OCI-LY7 (cell line): ENCODE results near the gene ANO4. TPM values are rescaled to one million over a fixed set of nuclear protein-coding genes. Genes with fewer than 3 reads are reported as not detected.

ENCODE experiments used
- BruUV-seq: library from RNA; stranded (reverse); fragments of 400-500 nt; replicated peaks from 2 replicates; lab custom pipeline; 2021; lab: Mats Ljungman, UMichigan
- CTCF ChIA-PET: fragments of 300-600 bp; sonication (Branson Sonifier 250); formaldehyde crosslinking; loops from one replicate; lab custom pipeline; 2022; ENCODE audit warnings: antibody characterized with exemption; ENCODE audit not compliant: unreplicated experiment; lab: Charles Lee
- POLR2A ChIA-PET: fragments of 300-600 bp; sonication (Branson Sonifier 250); formaldehyde crosslinking; loops from one replicate; lab custom pipeline; 2022; ENCODE audit warnings: antibody characterized with exemption; lab: Charles Lee
- DNase-seq: peaks from one replicate; pipeline ENCODE4 v3.0.0-alpha.2; 2015; ENCODE audit warnings: low spot score
- H2AFZ ChIP-seq: fragments of 200-600 bp; sonication (generic), shearing (Covaris generic); 2 replicates; pipeline ENCODE4 v1.6.1; 2014; ENCODE audit warnings: mild to moderate bottlenecking, antibody characterized with exemption, low read length, moderate library complexity
- H3K27ac ChIP-seq: fragments of 200-600 bp; sonication (generic); 2 replicates; pipeline ENCODE4 v1.5.1; 2014; ENCODE audit warnings: mixed run types, low read depth, mild to moderate bottlenecking, moderate library complexity, low read length, inconsistent platforms; ENCODE audit not compliant: poor library complexity, severe bottlenecking
- H3K36me3 ChIP-seq: fragments of 200-600 bp; sonication (generic); 2 replicates; pipeline ENCODE4 v1.6.1; 2014; ENCODE audit warnings: mild to moderate bottlenecking, antibody characterized with exemption, low read length, moderate library complexity, mixed read lengths; ENCODE audit not compliant: insufficient read depth
- H3K4me1 ChIP-seq: fragments of 200-600 bp; sonication (generic); 2 replicates; pipeline ENCODE4 v1.5.1; 2014; ENCODE audit warnings: mild to moderate bottlenecking, low read length; ENCODE audit not compliant: insufficient read depth, poor library complexity, severe bottlenecking
- H3K4me2 ChIP-seq: fragments of 200-600 bp; sonication (generic); 2 replicates; pipeline ENCODE4 v1.6.1; 2014; ENCODE audit warnings: mild to moderate bottlenecking, low read length
- H3K4me3 ChIP-seq: fragments of 200-600 bp; sonication (generic); 2 replicates; pipeline ENCODE4 v1.5.1; 2014; ENCODE audit warnings: mild to moderate bottlenecking, low read depth, low read length; ENCODE audit not compliant: poor library complexity, severe bottlenecking
- H3K79me2 ChIP-seq: fragments of 200-600 bp; sonication (generic); 2 replicates; pipeline ENCODE4 v1.6.1; 2016; ENCODE audit warnings: low read depth, mild to moderate bottlenecking, low read length, moderate library complexity, mixed read lengths; ENCODE audit not compliant: insufficient read depth
- H3K9me2 ChIP-seq: fragments of 200-600 bp; sonication (generic); 2 replicates; pipeline ENCODE4 v1.6.1; 2016; ENCODE audit warnings: mild to moderate bottlenecking, low read length, mixed read lengths; ENCODE audit not compliant: insufficient read depth
- H3K9me3 ChIP-seq: fragments of 200-600 bp; sonication (generic); 2 replicates; pipeline ENCODE4 v1.6.1; 2014; ENCODE audit warnings: mild to moderate bottlenecking, mixed run types, low read length, mixed read lengths
- H4K20me1 ChIP-seq: fragments of 200-600 bp; sonication (generic); 2 replicates; pipeline ENCODE4 v1.6.1; 2014; ENCODE audit warnings: mild to moderate bottlenecking, antibody characterized with exemption, low read length, moderate library complexity, mixed read lengths; ENCODE audit not compliant: insufficient read depth
- EZH2phosphoT487 ChIP-seq: fragments of 200-600 bp; sonication (generic); IDR thresholded peaks from 2 replicates; pipeline ENCODE4 v1.6.1; 2018; ENCODE audit warnings: low read depth, borderline replicate concordance, mild to moderate bottlenecking, mixed run types, antibody characterized with exemption, low read length, moderate library complexity, mixed read lengths
- intact Hi-C: fragments of 100-400 bp; cut with micrococcal nuclease; formaldehyde crosslinking; loops from one replicate; pipeline ENCODE4 v1.10.0; 2022; ENCODE audit not compliant: unreplicated experiment
- total RNA-seq, 2 experiments: library from RNA; depleted of rRNA in 1 of 2; stranded (reverse); fragments of >200 nt in 1 of 2; shearing (Covaris generic) in 1 of 2; gene quantifications; 2 replicates each; pipeline ENCODE4 v1.2.3, GENCODE V29; 2014 to 2022
- TF ChIP-seq, protein P1 (sequence below): fragments of 200-600 bp; sonication (generic); conservative IDR thresholded peaks from 2 replicates; pipeline ENCODE4 v1.5.1; 2014; ENCODE audit warnings: mild to moderate bottlenecking, antibody characterized with exemption, low read length, moderate library complexity, mixed read lengths

The ANO4 gene
- total RNA-seq, 2 experiments from 2014 or later = not detected

GRCh38 chr12:100963381-100963780, 168.8 kb downstream of the ANO4 start:
- no peak for TF ChIP-seq EZH2phosphoT487
- TF ChIP-seq, protein P1, sequence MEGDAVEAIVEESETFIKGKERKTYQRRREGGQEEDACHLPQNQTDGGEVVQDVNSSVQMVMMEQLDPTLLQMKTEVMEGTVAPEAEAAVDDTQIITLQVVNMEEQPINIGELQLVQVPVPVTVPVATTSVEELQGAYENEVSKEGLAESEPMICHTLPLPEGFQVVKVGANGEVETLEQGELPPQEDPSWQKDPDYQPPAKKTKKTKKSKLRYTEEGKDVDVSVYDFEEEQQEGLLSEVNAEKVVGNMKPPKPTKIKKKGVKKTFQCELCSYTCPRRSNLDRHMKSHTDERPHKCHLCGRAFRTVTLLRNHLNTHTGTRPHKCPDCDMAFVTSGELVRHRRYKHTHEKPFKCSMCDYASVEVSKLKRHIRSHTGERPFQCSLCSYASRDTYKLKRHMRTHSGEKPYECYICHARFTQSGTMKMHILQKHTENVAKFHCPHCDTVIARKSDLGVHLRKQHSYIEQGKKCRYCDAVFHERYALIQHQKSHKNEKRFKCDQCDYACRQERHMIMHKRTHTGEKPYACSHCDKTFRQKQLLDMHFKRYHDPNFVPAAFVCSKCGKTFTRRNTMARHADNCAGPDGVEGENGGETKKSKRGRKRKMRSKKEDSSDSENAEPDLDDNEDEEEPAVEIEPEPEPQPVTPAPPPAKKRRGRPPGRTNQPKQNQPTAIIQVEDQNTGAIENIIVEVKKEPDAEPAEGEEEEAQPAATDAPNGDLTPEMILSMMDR = no peak
- Histone ChIP-seq H4K20me1 (no peaks in the 10 kb centered on the region), H3K9me2 (no peaks in the 10 kb centered on the region), H3K4me3 (no peak overlapping the region), H3K36me3 (no peaks in the 10 kb centered on the region), H3K79me2 (no peaks in the 10 kb centered on the region), H3K4me2 (no peak overlapping the region), H3K27ac (no peak overlapping the region), H2AFZ (no peak overlapping the region), H3K9me3 (no peaks in the 10 kb centered on the region), H3K4me1 (no peaks in the 10 kb centered on the region)
- POLR2A ChIA-PET = interaction anchor here (0.6 to 1.6 kb wide), 3 partner anchors 14 to 50 kb away, joined by 3 read pairs; no protein-coding TSS in a partner anchor
- intact Hi-C loops = no loop called here
- BruUV-seq = no TSS peak
- CTCF ChIA-PET = no interaction called here
- DNase-seq = no peak

DNA sequence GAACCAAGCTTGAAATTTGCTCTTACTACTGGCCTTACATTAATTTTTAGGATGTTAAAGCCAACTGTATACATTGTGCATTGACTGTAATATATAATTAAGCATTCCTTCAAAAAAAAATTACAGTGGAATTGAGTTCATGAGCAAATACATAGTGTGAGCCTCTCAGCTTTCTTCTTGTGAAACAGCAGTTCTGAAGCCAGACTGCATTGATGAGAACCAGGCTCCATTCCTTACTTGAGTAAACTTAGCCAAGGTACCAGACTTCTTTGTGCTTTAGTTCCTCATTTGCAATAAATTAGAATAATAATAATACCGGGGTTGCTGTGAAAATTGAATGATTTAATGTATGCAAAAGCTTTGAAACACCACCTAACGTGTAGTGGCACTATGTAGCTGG, 169.5 kb downstream of the ANO4 start:
- intact Hi-C loops = no loop called here
- ChIA-PET CTCF (no interaction called here), POLR2A (interaction anchor here (0.7 to 1.6 kb wide), 2 partner anchors 14 to 51 kb away, joined by 3 read pairs; no protein-coding TSS in a partner anchor)
- Histone ChIP-seq H3K9me2 (no peaks in the 10 kb centered on the region), H3K79me2 (no peaks in the 10 kb centered on the region), H3K4me1 (no peaks in the 10 kb centered on the region), H4K20me1 (no peaks in the 10 kb centered on the region), H2AFZ (no peak overlapping the region), H3K36me3 (no peaks in the 10 kb centered on the region), H3K4me3 (no peak overlapping the region), H3K9me3 (no peaks in the 10 kb centered on the region), H3K4me2 (no peak overlapping the region), H3K27ac (no peak overlapping the region)
- no peak for DNase-seq
- TF ChIP-seq, protein P1 = no peak
- no peak for TF ChIP-seq EZH2phosphoT487
- no TSS peak for BruUV-seq

GRCh38 chr12:100967189-100967588, 172.6 kb downstream of the ANO4 start:
- Histone ChIP-seq H3K27ac (no peak overlapping the region), H3K36me3 (no peaks in the 10 kb centered on the region), H3K9me3 (no peaks in the 10 kb centered on the region), H3K4me2 (no peak overlapping the region), H2AFZ (no peak overlapping the region), H3K4me1 (no peaks in the 10 kb centered on the region), H4K20me1 (no peaks in the 10 kb centered on the region), H3K9me2 (no peaks in the 10 kb centered on the region), H3K4me3 (no peak overlapping the region), H3K79me2 (no peaks in the 10 kb centered on the region)
- intact Hi-C loops = no loop called here
- TF ChIP-seq, protein P1 = no peak
- no peak for TF ChIP-seq EZH2phosphoT487
- DNase-seq = no peak
- BruUV-seq = no TSS peak
- ChIA-PET CTCF (no interaction called here), POLR2A (no interaction called here)
